ENCODE measurements around the gene ZNF536. TPM values are rescaled to one million over a fixed set of nuclear protein-coding genes. Genes with fewer than 3 reads are reported as not detected.

ZNF536 gene
- total and polyA plus RNA-seq, 7 donors: 0.01 to 0.94 (median 0.20) TPM; not detected in 1

DNA sequence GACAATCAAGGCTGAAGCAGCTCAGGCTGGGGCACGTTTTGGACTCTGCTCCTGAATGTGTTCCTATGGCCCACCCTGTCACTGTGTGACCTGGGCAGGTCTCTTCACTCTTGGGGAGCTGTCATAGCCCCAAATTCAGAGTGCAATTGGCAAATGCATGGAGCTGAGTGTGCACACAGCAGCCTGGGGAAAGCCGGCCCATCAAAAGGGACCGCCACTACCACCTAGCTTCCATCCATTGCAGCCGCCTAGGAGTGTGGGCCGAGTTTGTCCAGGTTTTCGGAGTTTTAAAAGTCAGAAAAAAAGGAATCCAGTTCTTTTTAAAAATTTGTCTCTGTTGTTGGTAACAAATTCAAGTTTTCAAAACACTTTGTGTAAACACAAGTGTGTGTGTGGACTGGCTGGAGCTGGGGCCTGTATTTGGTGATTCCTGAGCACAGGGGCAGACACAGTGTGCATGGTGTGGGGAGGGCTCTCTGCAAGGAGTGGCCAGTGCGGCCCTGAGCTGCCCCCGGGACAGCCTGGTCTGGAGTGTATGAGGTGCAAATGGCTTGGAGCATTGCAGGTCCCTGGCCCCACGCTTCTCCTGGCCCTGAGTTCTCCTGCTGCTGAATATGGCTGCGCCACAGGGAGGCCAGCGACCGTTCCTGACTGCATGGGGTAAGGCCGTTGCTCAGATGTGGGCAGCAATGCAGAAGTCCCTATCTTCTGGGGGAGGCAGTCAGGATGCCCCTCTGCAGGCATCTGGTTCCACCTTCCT lies 13.2 kb upstream of the ZNF536 start:
- TF ChIP-seq CTCF (IDR thresholded peaks at IDR 0.05): no peak
- no peak for DNase-seq
- ATAC-seq: no peak
- intact Hi-C loops (cut with DNase I): no loop called here
- Histone ChIP-seq H3K27me3 (ENCODE audit: insufficient read depth in 3 of 3, low read length in 2 of 3) (no peaks in the 10 kb centered on the region), H3K9me3 (no peaks in the 10 kb centered on the region), H3K36me3 (ENCODE audit: insufficient read depth in 1 of 2, low read depth in 1 of 2) (no peaks in the 10 kb centered on the region), H3K4me3 (no peak overlapping the region), H3K4me1 (no peaks in the 10 kb centered on the region), H3K27ac (no peak overlapping the region)
- WGBS, 3 donors: 88 to 93% (median 89%) methylated on average over 10 to 13 of the region's 13 CpGs

DNA sequence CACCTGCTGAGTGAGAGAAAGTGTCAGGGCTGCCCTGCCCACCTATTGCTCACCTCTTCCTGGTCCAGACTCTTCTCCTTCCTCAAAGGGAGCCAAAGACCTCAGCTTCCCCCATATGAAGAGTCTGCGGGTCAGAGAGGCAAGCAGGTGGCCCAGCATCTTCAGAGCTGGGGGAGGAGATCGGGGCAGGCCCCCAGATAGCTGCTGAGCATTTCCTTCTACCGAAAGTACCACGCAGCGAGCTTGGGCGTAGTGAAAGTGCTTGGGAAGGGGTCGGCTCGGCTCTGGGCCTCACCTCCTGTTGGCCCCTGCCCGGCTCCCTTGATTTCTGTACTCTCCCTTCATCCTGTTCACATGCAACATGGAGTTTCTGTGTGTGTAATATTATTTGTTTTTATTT lies 12.2 kb upstream of the ZNF536 start:
- DNase-seq: no peak
- no peak for ATAC-seq
- Histone ChIP-seq H3K4me1 (no peaks in the 10 kb centered on the region), H3K9me3 (no peaks in the 10 kb centered on the region), H3K36me3 (ENCODE audit: insufficient read depth in 1 of 2, low read depth in 1 of 2) (no peaks in the 10 kb centered on the region), H3K27ac (no peak overlapping the region), H3K27me3 (ENCODE audit: insufficient read depth in 3 of 3, low read length in 2 of 3) (no peaks in the 10 kb centered on the region), H3K4me3 (peak overlapping the region; percentile 49)
- TF ChIP-seq CTCF (IDR thresholded peaks at IDR 0.05): no peak
- intact Hi-C loops (cut with DNase I): no loop called here
- 85 to 88% (median 88%) methylated on average over 9 of the region's 9 CpGs for WGBS, 3 donors

GRCh38 chr19:30360376-30361106 lies 11.6 kb upstream of the ZNF536 start:
- H3K4me3 ChIP-seq: peak overlapping the region; percentile 49
- intact Hi-C loops (cut with DNase I): no loop called here
- WGBS, 3 donors: 28 to 30% (median 29%) methylated on average over 18 of the region's 18 CpGs
- H3K27ac ChIP-seq: peak overlapping the region; percentile 38
- peak; percentile 60 to 79 (median 71) for ATAC-seq
- TF ChIP-seq CTCF (IDR thresholded peaks at IDR 0.05): no peak
- H3K36me3 ChIP-seq (ENCODE audit: insufficient read depth in 1 of 2, low read depth in 1 of 2): no peaks in the 10 kb centered on the region
- no peaks in the 10 kb centered on the region for H3K4me1 ChIP-seq
- H3K27me3 ChIP-seq (ENCODE audit: insufficient read depth in 3 of 3, low read length in 2 of 3): no peaks in the 10 kb centered on the region
- no peaks in the 10 kb centered on the region for H3K9me3 ChIP-seq
- DNase-seq: no peak

- Histone ChIP-seq H3K27me3 (ENCODE audit: insufficient read depth in 3 of 3, low read length in 2 of 3) (no peaks in the 10 kb centered on the region), H3K4me3 (peak overlapping the region; percentile 49), H3K9me3 (no peaks in the 10 kb centered on the region), H3K4me1 (no peaks in the 10 kb centered on the region), H3K27ac (no peak overlapping the region), H3K36me3 (ENCODE audit: insufficient read depth in 1 of 2, low read depth in 1 of 2) (no peaks in the 10 kb centered on the region)
- intact Hi-C loops (cut with DNase I): no loop called here
- 42 to 52% (median 50%) methylated on average over 4 of the region's 4 CpGs for WGBS, 3 donors
- no peak for DNase-seq
- ATAC-seq: no peak
- no peak for TF ChIP-seq CTCF (IDR thresholded peaks at IDR 0.05)
These were observed 11.1 kb upstream of the ZNF536 start for GRCh38 chr19:30361107-30361447.
